NB4 (cell line): Measurements from ENCODE around the gene ISM1.

Source experiments
- DNase-seq: peaks from one replicate; pipeline ENCODE4 v3.0.0; 2010; ENCODE audit warnings: low read depth
- H3K4me3 ChIP-seq: one replicate; pipeline ENCODE4 v1.5.1; 2011; ENCODE audit warnings: mild to moderate bottlenecking, low read depth, low read length, moderate library complexity
- CTCF ChIP-seq: IDR thresholded peaks from one replicate; pipeline ENCODE4 v1.5.1; 2012; ENCODE audit warnings: low read depth, low read length
- MAX ChIP-seq: IDR thresholded peaks from 2 replicates; pipeline ENCODE4 v1.6.1; 2011; ENCODE audit warnings: low read depth, low read length
- MYC ChIP-seq: IDR thresholded peaks from 2 replicates; pipeline ENCODE4 v1.6.1; 2011; ENCODE audit warnings: low read depth, low read length
- POLR2A ChIP-seq: IDR thresholded peaks from 2 replicates; pipeline ENCODE4 v1.6.1; 2011; ENCODE audit warnings: mild to moderate bottlenecking; ENCODE audit not compliant: insufficient read length; ENCODE audit errors: extremely low read depth

The ISM1 gene

GRCh38 chr20:13331536-13331935 is 110.5 kb downstream of the ISM1 start:
- DNase-seq: no peak
- no peak overlapping the region for H3K4me3 ChIP-seq
- TF ChIP-seq CTCF (no peak), POLR2A (no peak), MAX (no peak), MYC (no peak)

- TF ChIP-seq POLR2A: no peak
- DNase-seq: no peak
- H3K4me3 ChIP-seq: no peak overlapping the region
These were observed 112.0 kb downstream of the ISM1 start for GRCh38 chr20:13333036-13333435.

- TF ChIP-seq POLR2A: no peak
- TF ChIP-seq MAX: no peak
- TF ChIP-seq MYC: no peak
- DNase-seq: no peak
- no peak overlapping the region for H3K4me3 ChIP-seq
These were observed 112.7 kb downstream of the ISM1 start for GRCh38 chr20:13333793-13334192.

- DNase-seq: no peak
- TF ChIP-seq POLR2A: no peak
- TF ChIP-seq MAX: no peak
- TF ChIP-seq MYC: no peak
- TF ChIP-seq CTCF: no peak
- H3K4me3 ChIP-seq: no peak overlapping the region
These were observed 115.4 kb downstream of the ISM1 start for GRCh38 chr20:13336308-13337089.

- DNase-seq: no peak
- no peak for TF ChIP-seq POLR2A
- no peak for TF ChIP-seq MYC
- TF ChIP-seq CTCF: no peak
- TF ChIP-seq MAX: no peak
- no peak overlapping the region for H3K4me3 ChIP-seq
These were observed 116.2 kb downstream of the ISM1 start for GRCh38 chr20:13337090-13337784.

GRCh38 chr20:13338097-13338661 is 117.1 kb downstream of the ISM1 start:
- no peak for DNase-seq

More at GRCh38 chr20:13338097-13338661, 117.1 kb downstream of the ISM1 start:
- TF ChIP-seq POLR2A (no peak), MAX (no peak), MYC (no peak), CTCF (no peak)
- H3K4me3 ChIP-seq: no peak overlapping the region
